CD4-positive, alpha-beta T cell (primary cell): ENCODE results near the gene ICE2. TPM values are rescaled to one million over a fixed set of nuclear protein-coding genes. Genes with fewer than 3 reads are reported as not detected.
A peak's percentile ranks its signal among the peaks of the same experiment; 100 is the strongest.

Experiments
- ATAC-seq: fragments of 200-7000 bp; cut with Tn5 transposase; one replicate; pipeline ENCODE4 v1.10.0; 2022; ENCODE audit warnings: mild to moderate bottlenecking; ENCODE audit not compliant: poor library complexity
- CTCF ChIA-PET: fragments of 350-600 bp; sonication (Branson Sonifier 250); formaldehyde crosslinking; loops from one replicate; lab custom pipeline; 2021; ENCODE audit warnings: antibody characterized with exemption, inconsistent platforms; lab: Charles Lee
- POLR2A ChIA-PET: fragments of 350-600 bp; sonication (Branson Sonifier 250); formaldehyde crosslinking; loops from one replicate; lab custom pipeline; 2021; ENCODE audit warnings: antibody characterized with exemption, inconsistent platforms; lab: Charles Lee
- DNase-seq, 14 experiments: peaks; one replicate each; pipeline ENCODE4 v3.0.0-alpha.2; 2013 to 2020; ENCODE audit warnings: mixed read lengths in 2 of 14
- H3K27ac ChIP-seq, 2 donors: one replicate each; pipeline versions ENCODE4 v1.5.1 to v1.7.0; 2013; ENCODE audit warnings: low read length in 2 of 2, low read depth in 1 of 2, mild to moderate bottlenecking in 1 of 2
- H3K27me3 ChIP-seq, 2 experiments: 1 replicate in 1 of 2; 2 replicates in 1 of 2; pipeline versions ENCODE4 v1.6.1 to v1.7.0; 2013; ENCODE audit warnings: low read length in 2 of 2, control low read depth in 1 of 2, mild to moderate bottlenecking in 1 of 2, moderate library complexity in 1 of 2; ENCODE audit not compliant: insufficient read depth in 2 of 2, control insufficient read depth in 1 of 2
- H3K36me3 ChIP-seq: one replicate; pipeline ENCODE4 v1.6.1; 2013; ENCODE audit warnings: low read length, control low read depth; ENCODE audit not compliant: insufficient read depth
- H3K4me1 ChIP-seq: one replicate; pipeline ENCODE4 v1.6.1; 2013; ENCODE audit warnings: low read length, control low read depth; ENCODE audit not compliant: insufficient read depth
- H3K4me3 ChIP-seq: one replicate; pipeline ENCODE4 v1.5.1; 2013; ENCODE audit warnings: mild to moderate bottlenecking, low read length, moderate library complexity
- H3K9me3 ChIP-seq, 2 experiments: 1 replicate in 1 of 2; 2 replicates in 1 of 2; pipeline versions ENCODE4 v1.6.1 to v1.7.0; 2013; ENCODE audit warnings: low read length in 2 of 2, mild to moderate bottlenecking in 2 of 2, control low read depth in 1 of 2, moderate library complexity in 1 of 2; ENCODE audit not compliant: control insufficient read depth in 1 of 2, insufficient read depth in 1 of 2
- H3K27ac Mint-ChIP-seq: one replicate; pipeline ENCODE4 v1.8.0; 2020; ENCODE audit warnings: mixed read lengths
- H3K27me3 Mint-ChIP-seq: one replicate; pipeline ENCODE4 v1.8.0; 2021; ENCODE audit warnings: mixed read lengths
- H3K36me3 Mint-ChIP-seq: one replicate; pipeline ENCODE4 v1.8.0; 2021; ENCODE audit warnings: low read depth, mixed read lengths
- H3K4me1 Mint-ChIP-seq: one replicate; pipeline ENCODE4 v1.8.0; 2021; ENCODE audit warnings: low read depth, mixed read lengths
- H3K4me3 Mint-ChIP-seq: one replicate; pipeline ENCODE4 v1.8.0; 2020; ENCODE audit warnings: mild to moderate bottlenecking, mixed read lengths
- H3K9me3 Mint-ChIP-seq: one replicate; pipeline ENCODE4 v1.8.0; 2020; ENCODE audit warnings: mixed read lengths
- intact Hi-C, 2 experiments: fragments of 100-400 bp; cut with DNase I in 1 of 2; cut with micrococcal nuclease in 1 of 2; formaldehyde crosslinking; loops; one replicate each; pipeline versions ENCODE4 v1.15.1 to v1.9.0; 2023 to 2025; cut with DNase I, micrococcal nuclease
- total RNA-seq, 174 experiments: library from RNA in 2 of 174; stranded (reverse) in 2 of 174; gene quantifications; one replicate each; pipeline ENCODE4 v1.2.3 and lab custom pipeline; 2021 to 2026
- TF ChIP-seq, protein P1 (sequence below): fragments of 200-600 bp; IDR thresholded peaks from one replicate; pipeline ENCODE4 v1.8.0; 2022; ENCODE audit warnings: antibody characterized with exemption, mild to moderate bottlenecking

Gene ICE2
- total RNA-seq, 2 experiments from 2014 or later = 20.4 to 23.4 TPM

DNA sequence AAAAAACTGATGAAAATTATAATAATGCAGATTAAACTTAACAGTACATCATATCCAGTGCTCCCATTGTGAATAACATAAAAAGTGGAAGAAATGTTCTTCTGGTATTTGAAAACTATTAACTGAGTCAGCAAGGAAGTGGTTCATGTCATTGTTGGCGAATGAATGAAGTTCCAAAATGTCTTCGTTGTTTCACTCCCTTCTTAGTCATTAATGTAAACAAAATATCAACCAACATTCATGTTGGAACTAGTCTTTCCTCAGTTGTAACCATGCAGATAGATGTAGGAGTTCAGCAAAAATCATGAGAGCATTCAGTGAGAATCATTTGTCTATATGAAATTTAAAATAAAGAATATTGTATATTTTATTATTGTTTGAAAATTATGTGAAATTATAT is 44.1 kb upstream of the ICE2 start:
- DNase-seq (no peak), ATAC-seq (no peak)
- H3K36me3 ChIP-seq = peaks cover 58% of the 10 kb centered on the region
- H3K4me3 ChIP-seq = no peak overlapping the region
- Mint-ChIP-seq H3K4me1 (peaks cover 80% of the 10 kb centered on the region), H3K36me3 (peaks cover 77% of the 10 kb centered on the region), H3K27me3 (no peaks in the 10 kb centered on the region), H3K27ac (peak overlapping the region; percentile 87), H3K9me3 (no peaks in the 10 kb centered on the region), H3K4me3 (no peak overlapping the region)
- H3K27me3 ChIP-seq = no peaks in the 10 kb centered on the region
- H3K9me3 ChIP-seq = no peaks in the 10 kb centered on the region
- H3K4me1 ChIP-seq = peaks cover 35% of the 10 kb centered on the region
- POLR2A ChIA-PET = interaction anchor here (1.3 kb wide), 1 partner anchor 57 kb away, joined by 3 read pairs; no protein-coding TSS in a partner anchor
- H3K27ac ChIP-seq = no peak overlapping the region
- TF ChIP-seq, protein P1, sequence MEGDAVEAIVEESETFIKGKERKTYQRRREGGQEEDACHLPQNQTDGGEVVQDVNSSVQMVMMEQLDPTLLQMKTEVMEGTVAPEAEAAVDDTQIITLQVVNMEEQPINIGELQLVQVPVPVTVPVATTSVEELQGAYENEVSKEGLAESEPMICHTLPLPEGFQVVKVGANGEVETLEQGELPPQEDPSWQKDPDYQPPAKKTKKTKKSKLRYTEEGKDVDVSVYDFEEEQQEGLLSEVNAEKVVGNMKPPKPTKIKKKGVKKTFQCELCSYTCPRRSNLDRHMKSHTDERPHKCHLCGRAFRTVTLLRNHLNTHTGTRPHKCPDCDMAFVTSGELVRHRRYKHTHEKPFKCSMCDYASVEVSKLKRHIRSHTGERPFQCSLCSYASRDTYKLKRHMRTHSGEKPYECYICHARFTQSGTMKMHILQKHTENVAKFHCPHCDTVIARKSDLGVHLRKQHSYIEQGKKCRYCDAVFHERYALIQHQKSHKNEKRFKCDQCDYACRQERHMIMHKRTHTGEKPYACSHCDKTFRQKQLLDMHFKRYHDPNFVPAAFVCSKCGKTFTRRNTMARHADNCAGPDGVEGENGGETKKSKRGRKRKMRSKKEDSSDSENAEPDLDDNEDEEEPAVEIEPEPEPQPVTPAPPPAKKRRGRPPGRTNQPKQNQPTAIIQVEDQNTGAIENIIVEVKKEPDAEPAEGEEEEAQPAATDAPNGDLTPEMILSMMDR = no peak
- intact Hi-C loops = loop anchor here in 1 of 2 experiments (5.0 kb wide), 1 partner anchor 394 kb away; no protein-coding TSS in a partner anchor
- CTCF ChIA-PET = interaction anchor here (3.1 kb wide), 1 partner anchor 13 kb away, joined by 37 read pairs; no protein-coding TSS in a partner anchor

DNA sequence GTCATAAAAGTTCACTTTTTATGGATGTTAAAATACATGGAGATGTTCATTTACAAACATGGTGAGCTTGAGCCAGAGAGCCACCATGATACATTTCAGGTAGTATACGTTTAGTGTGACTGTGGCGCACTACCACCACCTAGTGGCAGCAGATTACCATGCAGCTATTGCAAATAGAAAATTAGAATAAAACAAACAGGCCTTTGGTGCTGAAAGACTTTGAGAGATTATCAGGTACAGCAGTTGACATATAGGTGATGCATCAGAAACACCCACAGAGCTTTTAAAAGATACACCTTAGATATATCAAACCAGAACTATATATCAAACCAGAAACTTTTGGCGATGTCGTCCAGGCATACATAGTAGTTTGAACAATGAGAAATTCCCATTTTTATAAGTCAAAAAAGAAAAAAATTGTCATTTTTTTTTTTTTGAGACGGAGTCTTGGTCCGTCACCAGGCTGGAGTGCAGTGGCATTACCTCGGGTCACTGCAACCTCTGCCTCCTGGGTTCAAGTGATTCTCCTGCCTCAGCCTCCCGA is 42.0 kb upstream of the ICE2 start:
- intact Hi-C loops = loop anchor here in 1 of 2 experiments (1.0 to 5.0 kb wide), 3 partner anchors 14 to 396 kb away; no protein-coding TSS in a partner anchor
- CTCF ChIA-PET = interaction anchor here (0.6 to 3.1 kb wide), 50 partner anchors 8 to 831 kb away, joined by 3 to 37 read pairs (median 5); partner anchors contain the start of gene ICE2
- Histone ChIP-seq H3K4me3 (no peak overlapping the region), H3K27me3 (no peaks in the 10 kb centered on the region), H3K4me1 (peaks cover 22% of the 10 kb centered on the region), H3K36me3 (peaks cover 61% of the 10 kb centered on the region), H3K27ac (no peak overlapping the region), H3K9me3 (no peaks in the 10 kb centered on the region)
- POLR2A ChIA-PET = interaction anchor here (0.6 to 3.1 kb wide), 10 partner anchors 11 to 804 kb away, joined by 3 to 22 read pairs (median 6); partner anchors contain the start of gene ICE2
- ATAC-seq = peak; percentile 88
- peaks cover 66% of the 10 kb centered on the region for H3K4me1 Mint-ChIP-seq
- no peaks in the 10 kb centered on the region for H3K27me3 Mint-ChIP-seq
- peaks cover 73% of the 10 kb centered on the region for H3K36me3 Mint-ChIP-seq
- no peak overlapping the region for H3K4me3 Mint-ChIP-seq
- TF ChIP-seq, protein P1 = peak; percentile 92
- H3K9me3 Mint-ChIP-seq = no peaks in the 10 kb centered on the region
- H3K27ac Mint-ChIP-seq = peak overlapping the region; percentile 65
- DNase-seq = peak; percentile 68 to 89 (median 78)

DNA sequence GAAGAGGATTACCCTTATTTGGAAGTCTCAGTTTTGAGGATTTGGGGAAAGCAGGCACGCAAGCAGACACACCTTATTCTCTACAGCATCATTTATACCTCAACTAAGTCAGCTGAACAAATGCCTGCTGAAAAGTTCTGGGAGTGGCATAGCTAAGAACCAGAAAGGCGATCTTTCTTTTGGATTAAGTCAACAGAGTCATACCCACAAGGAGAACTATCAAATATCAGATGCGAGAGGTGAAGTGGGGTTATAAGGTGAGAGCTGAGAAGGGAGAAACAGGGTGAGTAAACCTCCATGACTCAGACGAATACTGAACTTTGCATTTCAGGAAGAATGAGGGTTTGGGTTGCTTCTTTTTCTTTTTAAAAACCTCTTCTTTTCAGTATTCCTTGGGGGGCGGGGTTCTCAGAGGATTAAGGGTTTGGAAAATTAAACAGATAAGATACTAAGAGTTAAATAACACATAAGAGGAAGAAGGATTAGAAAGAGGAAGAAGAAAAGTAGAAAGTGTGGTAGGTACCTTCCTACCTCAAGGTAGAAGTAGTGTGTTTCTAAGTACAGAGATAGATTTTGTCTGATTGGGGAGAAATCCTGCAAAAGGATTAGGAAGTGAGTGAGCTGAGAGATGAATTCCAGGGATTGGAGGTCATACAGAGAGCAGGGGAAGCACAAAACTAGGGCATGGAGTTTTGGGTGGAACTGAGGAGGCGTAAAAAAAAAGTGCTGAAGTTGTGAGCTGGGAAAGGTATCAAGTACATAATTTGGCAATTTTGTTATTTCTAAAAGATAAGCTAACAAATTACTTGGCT is 41.3 kb upstream of the ICE2 start:
- DNase-seq (peak in 1 of 14 experiments; percentile 34), ATAC-seq (peak; percentile 8)
- peaks cover 59% of the 10 kb centered on the region for H3K4me1 Mint-ChIP-seq
- H3K27me3 Mint-ChIP-seq = no peaks in the 10 kb centered on the region
- intact Hi-C loops = loop anchor here in 1 of 2 experiments (1.0 to 5.0 kb wide), 3 partner anchors 13 to 397 kb away; no protein-coding TSS in a partner anchor
- H3K9me3 Mint-ChIP-seq = no peaks in the 10 kb centered on the region
- ChIA-PET POLR2A (interaction anchor here (0.6 to 3.1 kb wide), 11 partner anchors 10 to 804 kb away, joined by 3 to 22 read pairs (median 5); partner anchors contain the start of gene ICE2), CTCF (interaction anchor here (0.7 to 3.1 kb wide), 47 partner anchors 7 to 412 kb away, joined by 3 to 37 read pairs (median 5); partner anchors contain the start of gene ICE2)
- H3K4me3 ChIP-seq = no peak overlapping the region
- H3K27ac ChIP-seq = no peak overlapping the region
- peaks cover 62% of the 10 kb centered on the region for H3K36me3 ChIP-seq
- no peaks in the 10 kb centered on the region for H3K9me3 ChIP-seq
- H3K36me3 Mint-ChIP-seq = peaks cover 70% of the 10 kb centered on the region
- H3K4me3 Mint-ChIP-seq = no peak overlapping the region
- TF ChIP-seq, protein P1 = no peak
- no peaks in the 10 kb centered on the region for H3K27me3 ChIP-seq
- H3K4me1 ChIP-seq = peaks cover 22% of the 10 kb centered on the region
- H3K27ac Mint-ChIP-seq = peak overlapping the region; percentile 65
